AG10803 (cell line): Measurements from ENCODE around the gene MPL.

Experiments
- DNase-seq: peaks from one replicate; pipeline ENCODE4 v3.0.0; 2010; ENCODE audit warnings: low read depth
- H3K4me3 ChIP-seq: 2 replicates; pipeline ENCODE4 v1.5.1; 2011; ENCODE audit warnings: mild to moderate bottlenecking, low read length, control low read depth
- CTCF ChIP-seq: conservative IDR thresholded peaks from 2 replicates; pipeline ENCODE4 v1.5.1; 2011; ENCODE audit warnings: mild to moderate bottlenecking, low read length, control low read depth, inconsistent platforms

The MPL gene

GRCh38 chr1:43317817-43318471 is 19.7 kb upstream of the MPL start:
- no peak for TF ChIP-seq CTCF
- DNase-seq = peak; percentile 27
- no peak overlapping the region for H3K4me3 ChIP-seq

GRCh38 chr1:43318831-43319230 is 18.8 kb upstream of the MPL start:
- DNase-seq = no peak
- TF ChIP-seq CTCF = no peak
- no peak overlapping the region for H3K4me3 ChIP-seq

- DNase-seq = no peak
- no peak overlapping the region for H3K4me3 ChIP-seq
- no peak for TF ChIP-seq CTCF
Observed at GRCh38 chr1:43319288-43319687, 18.3 kb upstream of the MPL start.

- DNase-seq = no peak
- no peak for TF ChIP-seq CTCF
- H3K4me3 ChIP-seq = no peak overlapping the region
Observed at GRCh38 chr1:43319766-43320165, 17.9 kb upstream of the MPL start.

- no peak for DNase-seq
- TF ChIP-seq CTCF = no peak
- H3K4me3 ChIP-seq = no peak overlapping the region
Observed at GRCh38 chr1:43321331-43321891, 16.2 kb upstream of the MPL start.

- no peak for DNase-seq
- H3K4me3 ChIP-seq = no peak overlapping the region
- no peak for TF ChIP-seq CTCF
Observed at GRCh38 chr1:43322506-43322905, 15.1 kb upstream of the MPL start.

GRCh38 chr1:43324810-43325209 is 12.8 kb upstream of the MPL start:
- no peak for TF ChIP-seq CTCF
- DNase-seq = no peak
- H3K4me3 ChIP-seq = no peak overlapping the region
